Thoracic aorta (tissue), 2 donors: ENCODE measurements around the gene GRHPR. TPM values are rescaled to one million over a fixed set of nuclear protein-coding genes. Genes with fewer than 3 reads are reported as not detected.
A peak's percentile ranks its signal among the peaks of the same experiment; 100 is the strongest.

Experiments used
- ATAC-seq: fragments of 150-250 bp; one replicate; pipeline ENCODE4 v1.8.0; 2017; ENCODE audit warnings: low read depth; ENCODE audit not compliant: insufficient number of reproducible peaks, low FRiP score
- DNase-seq: peaks from one replicate; pipeline ENCODE4 v3.0.0-alpha.2; 2020; ENCODE audit warnings: low spot score
- H3K27ac ChIP-seq, 2 donors: fragments of 200-600 bp; sonication (generic); 1 replicate in 1 of 2; 2 replicates in 1 of 2; pipeline ENCODE4 v1.5.1; 2016; ENCODE audit warnings: mild to moderate bottlenecking in 2 of 2, moderate library complexity in 2 of 2
- H3K27me3 ChIP-seq: fragments of 200-600 bp; sonication (generic); replicated peaks from 2 replicates; pipeline ENCODE4 v1.6.0; 2016; ENCODE audit warnings: mild to moderate bottlenecking; ENCODE audit not compliant: insufficient read depth
- H3K36me3 ChIP-seq: fragments of 200-600 bp; sonication (generic); one replicate; pipeline ENCODE4 v1.5.1; 2016
- H3K4me1 ChIP-seq, 2 donors: fragments of 200-600 bp; sonication (generic); 1 replicate in 1 of 2; 2 replicates in 1 of 2; pipeline versions ENCODE4 v1.5.1 to v1.6.0; 2016; ENCODE audit warnings: low read depth in 2 of 2, mild to moderate bottlenecking in 1 of 2; ENCODE audit not compliant: control insufficient read depth in 1 of 2
- H3K4me3 ChIP-seq: fragments of 200-600 bp; sonication (generic); 2 replicates; pipeline ENCODE4 v1.5.1; 2016; ENCODE audit warnings: mild to moderate bottlenecking
- H3K9me3 ChIP-seq: fragments of 200-600 bp; sonication (generic); 2 replicates; pipeline ENCODE4 v1.5.1; 2016
- total RNA-seq, 2 donors: library from RNA; depleted of rRNA; stranded (reverse); fragments of >200 nt; gene quantifications; one replicate each; pipeline versions ENCODE4 v1.1.0 to v1.2.3, GENCODE V29; 2016
- TF ChIP-seq, protein P1 (sequence below): fragments of 200-600 bp; sonication (generic); IDR thresholded peaks from one replicate; pipeline ENCODE4 v1.5.1; 2019; ENCODE audit warnings: antibody characterized with exemption

Gene GRHPR
- total RNA-seq, 2 donors from 2014 or later, result 111 to 156 TPM

DNA sequence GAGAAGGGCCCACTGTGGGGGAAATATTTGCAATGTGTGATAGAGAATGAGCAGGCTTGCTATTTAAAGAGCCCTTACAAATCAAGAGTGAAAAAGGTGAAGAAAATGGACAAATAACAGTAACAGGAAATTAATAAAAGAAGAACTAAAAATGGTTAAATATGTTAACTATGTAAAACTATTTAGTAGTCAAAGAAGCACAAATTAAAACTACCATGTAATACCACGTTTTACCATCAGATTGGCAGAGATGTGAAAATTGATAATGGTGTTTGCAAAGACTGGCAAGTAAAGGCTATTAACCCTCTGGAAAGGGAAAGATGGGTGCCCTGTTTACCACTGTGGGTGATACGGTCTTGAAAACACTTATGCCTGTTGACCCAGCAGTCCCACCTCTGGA lies 23.2 kb upstream of the GRHPR start:
- no peak for ATAC-seq
- no peaks in the 10 kb centered on the region for H3K27me3 ChIP-seq
- no peak overlapping the region for H3K27ac ChIP-seq
- TF ChIP-seq, protein P1, sequence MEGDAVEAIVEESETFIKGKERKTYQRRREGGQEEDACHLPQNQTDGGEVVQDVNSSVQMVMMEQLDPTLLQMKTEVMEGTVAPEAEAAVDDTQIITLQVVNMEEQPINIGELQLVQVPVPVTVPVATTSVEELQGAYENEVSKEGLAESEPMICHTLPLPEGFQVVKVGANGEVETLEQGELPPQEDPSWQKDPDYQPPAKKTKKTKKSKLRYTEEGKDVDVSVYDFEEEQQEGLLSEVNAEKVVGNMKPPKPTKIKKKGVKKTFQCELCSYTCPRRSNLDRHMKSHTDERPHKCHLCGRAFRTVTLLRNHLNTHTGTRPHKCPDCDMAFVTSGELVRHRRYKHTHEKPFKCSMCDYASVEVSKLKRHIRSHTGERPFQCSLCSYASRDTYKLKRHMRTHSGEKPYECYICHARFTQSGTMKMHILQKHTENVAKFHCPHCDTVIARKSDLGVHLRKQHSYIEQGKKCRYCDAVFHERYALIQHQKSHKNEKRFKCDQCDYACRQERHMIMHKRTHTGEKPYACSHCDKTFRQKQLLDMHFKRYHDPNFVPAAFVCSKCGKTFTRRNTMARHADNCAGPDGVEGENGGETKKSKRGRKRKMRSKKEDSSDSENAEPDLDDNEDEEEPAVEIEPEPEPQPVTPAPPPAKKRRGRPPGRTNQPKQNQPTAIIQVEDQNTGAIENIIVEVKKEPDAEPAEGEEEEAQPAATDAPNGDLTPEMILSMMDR, result no peak
- no peaks in the 10 kb centered on the region for H3K4me1 ChIP-seq
- DNase-seq, result no peak
- H3K4me3 ChIP-seq, result no peak overlapping the region
- no peaks in the 10 kb centered on the region for H3K9me3 ChIP-seq
- H3K36me3 ChIP-seq, result no peaks in the 10 kb centered on the region

DNA sequence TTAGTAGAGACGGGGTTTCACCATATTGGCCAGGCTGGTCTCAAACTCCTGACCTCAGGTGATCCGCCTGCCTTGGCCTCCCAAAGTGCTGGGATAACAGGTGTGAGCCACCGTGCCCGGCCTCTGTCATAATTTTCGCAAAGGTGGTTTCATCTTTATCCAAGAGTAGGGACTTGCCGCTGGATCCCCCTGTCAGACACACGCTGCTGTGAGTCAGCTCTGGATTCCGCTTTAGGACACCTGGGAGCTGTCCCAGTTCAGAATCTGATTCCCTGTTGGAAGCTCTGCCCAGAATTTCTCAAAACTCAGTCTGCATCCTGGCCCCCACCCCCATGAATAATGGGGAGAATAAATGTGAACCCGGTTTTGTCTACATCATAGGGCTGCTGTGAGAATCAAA lies 17.9 kb upstream of the GRHPR start:
- TF ChIP-seq, protein P1, result no peak
- DNase-seq (no peak), ATAC-seq (no peak)
- H3K27ac ChIP-seq, result no peak overlapping the region
- no peaks in the 10 kb centered on the region for H3K9me3 ChIP-seq
- no peak overlapping the region for H3K4me3 ChIP-seq
- peaks cover 0 to 6% of the 10 kb centered on the region in 2 donors for H3K4me1 ChIP-seq
- no peaks in the 10 kb centered on the region for H3K27me3 ChIP-seq
- H3K36me3 ChIP-seq, result no peaks in the 10 kb centered on the region

DNA sequence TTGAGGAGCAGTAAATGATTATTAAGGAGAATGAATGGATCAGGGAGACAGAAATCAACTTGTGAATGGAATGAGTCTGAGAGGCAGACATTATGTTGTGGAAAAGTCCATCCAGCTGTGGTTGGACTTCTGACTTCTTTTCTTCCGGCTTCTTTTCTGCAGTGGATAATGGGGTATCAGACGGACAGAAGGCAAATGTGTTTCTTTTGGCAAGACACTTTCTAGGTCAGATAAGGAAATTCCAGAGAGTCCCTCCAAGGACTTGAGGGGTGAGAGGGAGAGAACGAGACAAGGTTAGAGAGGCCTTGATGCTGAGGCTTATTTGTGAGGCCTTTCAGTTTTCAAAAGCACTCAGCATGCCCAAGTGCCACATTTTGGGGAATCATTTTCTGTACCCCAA lies 17.1 kb upstream of the GRHPR start:
- Histone ChIP-seq H3K4me3 (no peak overlapping the region), H3K9me3 (no peaks in the 10 kb centered on the region), H3K27me3 (no peaks in the 10 kb centered on the region), H3K36me3 (no peaks in the 10 kb centered on the region), H3K27ac (peak overlapping the region; percentile 3 to 17), H3K4me1 (peaks cover 0 to 6% of the 10 kb centered on the region in 2 donors)
- ATAC-seq (no peak), DNase-seq (no peak)
- TF ChIP-seq, protein P1, result no peak

DNA sequence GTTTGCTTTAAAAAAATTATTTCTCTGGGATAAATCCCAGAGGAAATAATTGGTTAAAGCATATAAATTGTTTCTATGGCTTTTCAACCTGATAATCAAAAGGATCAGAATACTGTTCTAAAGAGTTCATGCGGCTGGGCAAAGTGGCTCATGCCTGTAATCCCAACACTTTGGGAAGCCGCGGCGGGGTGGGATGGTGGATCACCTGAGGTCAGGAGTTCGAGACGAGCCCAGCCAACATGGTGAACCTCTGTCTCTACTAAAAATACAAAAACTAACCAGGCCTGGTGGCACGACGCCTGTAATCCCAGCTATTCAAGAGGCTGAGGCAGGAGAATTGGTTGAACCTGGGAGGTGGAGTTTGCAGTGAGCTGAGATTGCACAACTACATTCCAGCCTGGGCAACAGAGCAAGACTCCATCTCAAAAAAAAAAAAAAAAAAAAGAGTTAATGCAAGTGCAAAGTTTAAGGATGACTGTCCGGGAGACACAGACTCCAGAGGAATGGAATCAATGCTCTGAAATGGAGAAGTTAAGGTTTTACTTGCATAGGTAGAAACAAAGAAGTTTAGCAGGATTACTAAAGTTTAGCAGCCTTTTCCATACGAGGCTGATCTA lies 16.6 kb upstream of the GRHPR start:
- H3K27ac ChIP-seq, result peak overlapping the region; percentile 3 to 17
- DNase-seq (no peak), ATAC-seq (no peak)
- no peaks in the 10 kb centered on the region for H3K36me3 ChIP-seq
- TF ChIP-seq, protein P1, result no peak
- no peak overlapping the region for H3K4me3 ChIP-seq
- no peaks in the 10 kb centered on the region for H3K27me3 ChIP-seq
- peaks cover 0 to 6% of the 10 kb centered on the region in 2 donors for H3K4me1 ChIP-seq
- no peaks in the 10 kb centered on the region for H3K9me3 ChIP-seq

DNA sequence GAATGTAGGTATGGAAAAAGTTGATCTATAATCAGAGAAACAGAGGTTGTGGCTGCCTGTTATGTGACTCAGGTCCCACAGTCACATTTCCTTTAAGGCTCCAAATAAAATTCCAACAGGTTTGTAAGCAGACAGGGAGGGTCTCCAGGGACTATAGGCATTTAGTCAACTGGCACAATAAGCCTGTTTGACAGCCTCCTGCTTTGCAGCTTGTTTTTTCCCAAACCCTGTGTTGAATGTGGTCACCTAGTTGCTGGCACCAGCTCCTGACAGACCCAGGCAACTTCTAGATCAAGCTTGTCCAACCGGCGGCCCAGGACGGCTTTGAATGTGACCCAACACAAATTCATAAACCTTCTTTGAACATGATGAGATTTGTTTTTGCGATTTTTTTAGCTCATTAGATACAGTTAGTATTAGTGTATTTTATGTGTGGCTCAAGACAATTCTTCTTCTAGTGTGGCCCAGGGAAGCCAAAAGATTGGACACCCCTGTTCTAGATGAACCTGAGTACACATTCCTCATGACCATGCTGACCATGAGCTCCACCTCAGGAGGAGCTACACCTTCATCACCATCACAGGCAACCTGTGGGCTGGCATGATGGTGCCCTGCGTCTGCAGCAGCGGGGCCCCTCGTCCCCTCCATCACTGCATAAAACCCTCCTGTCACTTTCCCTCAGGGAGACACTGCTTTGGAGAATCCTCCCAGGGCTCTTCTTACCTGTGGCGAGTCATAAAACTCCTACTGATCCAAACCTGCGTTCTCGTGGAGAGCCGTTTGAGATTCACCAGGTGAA lies 15.7 kb upstream of the GRHPR start:
- no peak for ATAC-seq
- Histone ChIP-seq H3K9me3 (no peaks in the 10 kb centered on the region), H3K4me1 (peaks cover 0 to 6% of the 10 kb centered on the region in 2 donors), H3K27me3 (no peaks in the 10 kb centered on the region), H3K27ac (no peak overlapping the region), H3K36me3 (no peaks in the 10 kb centered on the region), H3K4me3 (no peak overlapping the region)
- no peak for DNase-seq
- TF ChIP-seq, protein P1, result no peak
